HG03135 (cell line): ENCODE data around the gene ZNF8.
"Not testable (repeated sequence)": the region's sequence is repeated elsewhere in the genome, so short reads cannot be mapped to it uniquely, and the experiment has no call there.

Source experiments
- ATAC-seq: cut with Tn5 transposase; IDR thresholded peaks from one replicate; pipeline ENCODE4 v1.9.1; 2021; ENCODE audit warnings: mild to moderate bottlenecking, moderate library complexity; ENCODE audit not compliant: unreplicated experiment

Gene ZNF8

DNA sequence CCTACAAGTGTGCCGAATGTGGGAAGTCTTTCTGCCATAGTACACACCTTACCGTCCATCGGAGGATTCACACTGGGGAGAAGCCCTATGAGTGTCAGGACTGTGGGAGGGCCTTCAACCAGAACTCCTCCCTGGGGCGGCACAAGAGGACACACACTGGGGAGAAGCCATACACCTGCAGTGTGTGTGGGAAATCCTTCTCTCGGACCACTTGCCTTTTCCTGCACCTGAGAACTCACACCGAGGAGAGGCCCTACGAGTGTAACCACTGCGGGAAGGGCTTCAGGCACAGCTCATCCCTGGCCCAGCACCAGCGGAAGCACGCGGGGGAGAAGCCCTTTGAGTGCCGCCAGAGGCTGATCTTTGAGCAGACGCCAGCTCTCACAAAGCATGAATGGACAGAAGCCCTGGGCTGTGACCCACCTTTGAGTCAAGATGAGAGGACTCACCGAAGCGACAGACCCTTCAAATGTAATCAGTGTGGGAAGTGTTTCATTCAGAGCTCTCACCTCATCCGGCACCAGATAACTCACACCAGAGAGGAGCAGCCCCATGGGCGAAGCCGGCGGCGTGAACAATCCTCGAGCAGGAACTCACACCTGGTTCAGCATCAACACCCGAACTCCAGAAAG is 16.1 kb downstream of the ZNF8 start:
- no peak for ATAC-seq

DNA sequence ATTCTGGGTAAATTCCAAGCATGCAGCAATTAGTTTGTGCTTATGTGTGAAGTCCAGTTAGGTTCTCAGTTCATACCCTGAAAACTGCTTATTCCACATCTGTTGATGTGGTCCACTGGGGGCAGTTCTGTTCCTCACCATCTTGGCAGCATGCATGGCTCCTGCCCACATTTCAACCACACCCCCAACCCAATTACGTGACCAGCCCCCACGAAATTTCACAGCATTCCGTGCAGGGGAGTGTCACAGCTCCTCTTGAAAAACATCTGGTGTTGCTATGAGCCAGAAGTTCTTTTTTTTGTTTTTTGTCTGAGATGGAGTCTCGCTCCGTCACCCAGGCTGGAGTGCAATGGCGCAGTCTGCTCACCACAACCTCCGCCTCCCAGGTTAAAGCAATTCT is 17.3 kb downstream of the ZNF8 start:
- ATAC-seq, result no peak

DNA sequence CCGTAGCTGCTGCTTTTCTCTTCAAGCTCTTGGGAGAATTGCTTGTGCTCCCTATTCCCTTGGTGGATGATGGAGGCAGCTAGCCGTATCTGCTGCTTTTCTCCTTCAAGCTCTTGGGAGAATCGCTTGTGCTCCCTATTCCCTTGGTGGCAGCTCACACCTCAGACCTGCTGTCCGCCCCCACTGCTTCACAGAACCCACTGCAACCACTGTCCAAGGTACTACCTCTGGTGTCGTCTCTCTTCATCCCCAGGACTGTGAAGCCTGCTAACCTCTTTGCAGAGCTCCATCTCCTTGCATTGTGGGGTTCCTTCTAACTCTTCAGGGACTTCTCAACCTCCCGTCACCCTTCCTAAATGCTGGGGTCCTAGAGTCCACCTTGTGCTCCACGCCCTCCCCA is 21.9 kb downstream of the ZNF8 start:
- ATAC-seq, result no peak

DNA sequence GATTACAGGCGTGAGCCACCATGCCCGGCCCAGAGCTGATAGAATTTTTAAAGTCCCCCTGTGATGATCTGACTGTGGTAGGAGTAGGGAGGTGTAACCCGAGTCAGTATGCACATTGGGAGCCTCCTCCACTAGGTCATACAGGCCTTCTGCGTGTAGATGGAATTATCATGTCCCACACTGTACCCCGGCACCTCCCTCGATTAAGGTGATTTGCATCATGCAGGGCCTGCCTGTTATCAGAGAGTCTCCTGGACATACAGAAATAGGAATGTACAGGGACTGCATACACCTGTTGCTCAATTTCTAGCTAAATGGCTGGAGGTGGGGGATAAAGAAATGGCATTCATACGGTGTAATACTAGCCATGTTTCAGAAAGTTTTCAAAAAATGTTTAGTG is 25.5 kb downstream of the ZNF8 start:
- ATAC-seq, result no peak

DNA sequence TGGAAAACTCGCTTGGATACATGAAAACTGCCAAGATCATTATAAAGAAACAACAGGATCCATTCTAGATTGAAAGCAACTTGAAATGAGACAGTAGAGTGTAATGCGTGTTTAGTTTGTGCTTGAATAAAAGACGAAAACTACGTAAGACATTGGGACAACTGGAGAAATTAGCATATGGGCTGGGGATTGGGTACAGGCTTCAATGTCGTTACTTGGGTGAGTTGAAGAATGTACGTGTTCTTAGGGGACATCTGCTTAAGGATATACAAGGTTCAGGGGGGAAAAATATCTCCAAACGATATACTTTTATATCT is 26.0 kb downstream of the ZNF8 start:
- ATAC-seq, result no peak

DNA sequence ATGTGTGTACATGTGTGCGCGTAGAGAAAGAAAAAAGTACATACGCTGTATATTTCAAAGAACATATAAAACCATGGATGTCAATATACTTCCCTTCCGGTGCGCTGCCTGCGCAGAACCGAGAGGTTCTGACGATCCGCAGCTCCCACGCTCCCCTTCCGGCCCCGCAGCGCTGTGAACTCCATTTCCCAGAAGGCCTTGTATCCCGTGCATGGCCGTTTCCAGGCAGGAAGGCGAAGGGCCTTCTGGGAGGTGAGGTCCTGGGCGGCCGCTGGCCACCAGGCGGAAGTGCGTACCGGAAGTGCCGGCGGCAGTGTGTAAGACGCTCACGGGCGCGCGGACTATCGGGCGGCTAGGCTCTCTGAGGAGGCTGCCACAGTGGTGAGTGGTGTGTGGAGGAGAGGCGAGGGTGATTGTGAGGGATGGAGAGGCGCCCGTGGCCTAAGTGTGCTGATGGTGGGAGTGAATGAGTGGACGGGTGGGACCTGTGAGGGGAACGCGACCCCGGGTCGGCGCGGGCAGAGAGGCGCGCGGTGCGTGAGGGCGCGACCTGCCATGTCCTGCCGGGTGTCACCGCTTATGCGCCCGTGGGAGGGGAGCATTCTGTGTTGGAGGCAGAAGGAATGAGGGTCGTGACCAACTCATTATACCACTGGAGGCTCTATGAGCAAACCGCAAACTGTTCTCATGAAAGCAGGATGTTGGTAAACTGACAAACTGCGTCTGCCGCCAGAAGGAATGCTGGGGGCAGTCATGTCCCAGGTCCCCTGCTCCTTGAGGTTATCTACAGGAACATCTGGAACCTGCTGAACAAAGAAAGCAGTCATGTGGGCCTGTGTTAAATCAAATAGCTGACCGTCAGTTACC is 26.5 kb downstream of the ZNF8 start, which contains the start of gene ERVK3-1:
Gene ERVK3-1, plus strand, starts transcription at position 313 of the 867 bp plus-strand sequence. CDS start 6,792 bp downstream, outside the sequence.
- peak; percentile 97 for ATAC-seq

DNA sequence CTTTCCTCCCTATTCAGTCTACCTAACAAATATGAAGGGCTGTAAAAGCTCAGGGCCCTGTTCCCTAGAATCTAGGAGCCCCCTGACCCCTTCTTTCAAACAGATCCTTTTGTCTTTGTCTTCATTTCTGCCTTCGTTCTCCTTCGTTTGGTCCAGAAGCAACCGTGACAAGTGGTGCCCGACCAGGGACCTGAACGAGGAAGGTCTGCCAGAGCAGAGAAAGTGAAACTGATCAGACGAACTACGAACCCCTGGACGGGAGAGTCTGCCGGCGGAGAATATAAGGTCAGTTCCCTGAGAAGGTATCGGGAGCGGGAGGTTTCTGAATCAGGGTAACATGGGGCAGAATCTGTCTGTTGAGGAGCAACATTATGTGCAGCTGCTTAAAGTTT is 27.2 kb downstream of the ZNF8 start:
- no peak for ATAC-seq

DNA sequence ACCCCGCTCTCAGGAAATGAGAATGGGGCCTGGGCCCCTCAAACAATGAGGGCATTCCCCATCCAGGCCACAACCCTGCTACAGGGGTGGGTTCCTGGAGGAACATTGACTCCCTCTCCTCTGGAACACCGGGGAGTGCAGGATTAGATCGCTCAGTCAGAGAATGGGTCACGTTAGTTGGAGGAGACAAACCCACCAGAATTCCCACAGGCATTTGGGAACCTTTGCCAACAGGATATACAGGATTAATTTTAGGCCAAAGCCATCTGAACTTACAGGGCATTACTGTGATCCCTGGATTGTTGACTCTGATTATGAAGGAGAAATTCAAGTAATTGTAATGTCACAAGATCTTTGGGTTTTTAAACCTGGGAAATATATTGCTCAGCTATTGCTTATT is 29.0 kb downstream of the ZNF8 start:
- ATAC-seq, result no peak

DNA sequence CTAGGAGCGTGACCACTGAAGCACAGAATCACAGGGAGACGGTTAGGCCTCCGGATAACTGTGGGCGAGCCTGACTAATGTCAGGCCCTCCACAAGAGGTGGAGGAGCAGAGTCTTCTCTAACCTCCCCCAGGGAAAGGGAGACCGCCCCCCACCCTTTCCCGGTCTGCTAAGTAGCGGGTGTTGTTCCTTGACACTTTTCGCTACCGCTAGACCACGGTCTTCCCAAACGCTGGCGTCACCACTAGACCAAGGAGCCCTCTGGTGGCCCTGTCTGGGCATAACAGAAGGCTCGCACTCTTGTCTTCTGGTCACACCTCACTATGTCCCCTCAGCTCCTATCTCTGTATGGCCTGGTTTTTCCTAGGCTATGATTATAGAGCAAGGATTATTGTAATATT is 31.9 kb downstream of the ZNF8 start:
- not testable (repeated sequence) for ATAC-seq

DNA sequence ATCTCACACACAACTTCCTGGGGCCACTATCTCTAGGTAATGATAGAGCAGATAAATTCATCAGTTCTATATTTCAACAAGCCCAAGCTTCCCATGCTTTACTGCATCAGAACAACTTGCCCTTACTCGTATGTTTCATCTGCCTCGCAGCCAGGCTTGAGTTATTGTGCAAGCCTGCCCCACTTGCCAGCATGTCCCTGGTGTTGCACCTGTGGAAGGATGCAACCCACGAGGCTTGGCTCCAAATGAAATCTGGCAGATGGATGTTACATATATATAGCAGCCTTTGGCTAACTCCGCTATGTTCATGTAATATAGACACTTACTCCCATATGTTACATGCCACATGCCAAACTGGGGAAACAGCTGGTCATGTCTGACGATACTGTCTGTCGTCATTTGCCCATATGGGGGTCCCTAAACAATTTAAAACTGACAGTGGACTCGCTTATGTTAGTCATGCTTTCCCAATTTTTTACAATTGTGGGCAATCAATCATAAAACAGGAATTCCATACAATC is 32.6 kb downstream of the ZNF8 start:
- no peak for ATAC-seq

DNA sequence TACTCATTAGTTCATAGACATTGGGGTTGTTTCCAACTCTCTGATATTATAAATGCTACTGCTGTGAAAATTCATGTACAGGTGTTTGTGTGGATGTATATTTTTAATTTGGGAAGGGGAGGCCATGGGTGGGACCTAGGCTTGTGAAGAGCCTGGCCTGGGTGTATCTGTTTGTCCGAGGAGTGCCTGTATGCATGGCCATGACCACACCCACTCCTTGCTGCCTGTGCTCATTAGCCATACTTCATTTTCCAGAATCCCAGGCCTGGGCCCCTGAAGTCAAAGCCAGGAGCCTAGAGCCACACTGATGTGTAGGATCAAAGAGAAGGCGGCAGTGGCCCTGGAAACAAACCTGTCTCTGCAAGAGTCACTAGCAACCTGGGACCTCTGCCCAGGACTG is 36.8 kb downstream of the ZNF8 start:
- no peak for ATAC-seq

DNA sequence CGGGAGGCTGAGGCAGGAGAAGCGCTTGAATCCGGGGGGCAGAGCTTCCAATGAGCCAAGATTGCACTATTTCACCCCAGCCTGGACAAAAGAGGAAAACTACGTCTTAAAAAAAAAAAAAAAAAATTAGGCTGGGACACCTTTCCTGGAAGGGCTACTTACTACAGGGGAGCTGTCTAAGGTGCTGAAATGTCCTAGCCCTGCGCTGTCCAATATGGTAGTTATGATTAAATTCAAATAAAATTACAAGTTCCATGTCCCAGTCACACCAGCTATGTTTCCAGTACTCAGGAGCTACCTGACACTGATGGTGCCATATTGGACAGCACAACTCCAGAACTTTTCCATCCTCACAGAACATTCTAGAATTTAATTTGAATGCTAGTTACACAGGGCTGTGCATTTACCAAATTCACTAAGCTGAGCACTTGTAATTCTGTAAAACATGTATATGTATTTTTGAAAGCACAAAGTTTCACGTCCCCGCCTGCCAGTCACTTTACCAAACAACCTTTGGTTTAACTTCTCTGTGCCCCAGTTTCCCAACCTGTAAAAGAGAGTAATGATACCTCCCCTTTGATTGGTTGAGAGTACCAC is 38.8 kb downstream of the ZNF8 start:
- ATAC-seq, result no peak

DNA sequence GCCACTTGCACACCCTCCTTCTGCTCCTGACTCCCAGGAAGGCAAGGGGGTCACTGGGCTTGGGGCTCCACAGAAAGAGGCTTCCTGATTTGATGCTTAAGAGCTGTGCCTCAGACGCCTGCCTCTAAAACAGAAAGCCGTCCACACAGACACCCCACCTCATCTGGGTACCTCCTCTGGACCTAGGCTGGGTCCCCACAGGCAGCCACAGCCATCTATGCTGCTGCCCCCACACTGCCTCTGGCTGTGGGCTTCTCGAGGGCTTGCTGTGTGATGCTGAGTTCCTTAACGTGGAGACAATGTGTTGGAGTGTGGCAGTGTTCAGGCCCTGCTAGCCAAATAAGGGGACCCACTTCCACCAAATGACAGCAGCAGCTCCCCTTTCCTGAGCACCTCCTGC is 39.5 kb downstream of the ZNF8 start:
- no peak for ATAC-seq

DNA sequence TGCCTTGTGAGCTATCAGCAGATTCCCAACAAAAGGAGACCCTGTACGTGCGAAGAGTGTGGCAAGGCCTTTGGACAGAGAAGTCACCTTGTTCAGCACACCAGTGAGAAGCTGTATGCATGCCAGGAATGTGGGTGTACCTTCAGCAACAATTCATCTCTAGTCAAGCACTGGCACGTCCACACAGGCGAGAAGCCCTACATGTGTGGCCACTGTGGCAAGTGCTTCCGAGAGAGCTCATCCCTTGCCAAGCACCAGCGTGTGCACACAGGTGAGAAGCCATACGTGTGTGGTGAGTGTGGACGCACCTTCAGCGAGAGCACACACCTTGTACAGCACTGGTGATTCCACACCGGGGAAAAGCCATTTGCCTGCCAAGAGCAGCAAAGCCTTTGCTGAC is 40.5 kb downstream of the ZNF8 start:
- ATAC-seq, result no peak

DNA sequence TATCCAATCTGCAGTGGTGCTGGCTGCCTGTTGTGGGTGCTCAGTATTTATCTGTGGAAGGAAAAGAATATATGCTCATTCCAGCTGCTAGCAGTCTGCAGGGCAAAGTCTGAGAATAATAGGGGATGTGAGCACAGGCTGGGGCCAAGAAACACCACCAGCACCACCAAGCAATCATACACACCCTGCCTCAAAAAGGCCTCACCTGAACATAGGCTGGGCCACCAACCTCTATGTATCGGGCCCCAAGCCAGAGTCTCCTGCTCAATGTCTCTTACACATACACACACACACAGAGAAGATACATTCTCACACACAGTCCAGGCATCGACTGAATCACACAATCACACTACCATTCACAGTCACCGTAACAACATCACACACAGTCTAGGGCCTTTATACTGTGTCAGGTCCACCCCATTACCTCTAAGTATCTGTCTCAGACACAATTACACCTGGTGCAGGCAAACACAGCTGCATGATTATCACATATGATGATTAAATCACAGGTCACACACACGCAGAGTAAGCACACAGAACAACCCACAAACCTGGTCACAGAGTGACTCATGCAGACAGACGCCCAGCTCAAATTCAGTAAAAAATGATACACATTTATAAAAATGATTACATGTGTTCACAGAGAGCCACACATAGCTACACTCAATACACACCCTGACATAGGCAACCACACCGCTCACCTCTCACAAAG is 46.7 kb downstream of the ZNF8 start:
- ATAC-seq, result no peak

DNA sequence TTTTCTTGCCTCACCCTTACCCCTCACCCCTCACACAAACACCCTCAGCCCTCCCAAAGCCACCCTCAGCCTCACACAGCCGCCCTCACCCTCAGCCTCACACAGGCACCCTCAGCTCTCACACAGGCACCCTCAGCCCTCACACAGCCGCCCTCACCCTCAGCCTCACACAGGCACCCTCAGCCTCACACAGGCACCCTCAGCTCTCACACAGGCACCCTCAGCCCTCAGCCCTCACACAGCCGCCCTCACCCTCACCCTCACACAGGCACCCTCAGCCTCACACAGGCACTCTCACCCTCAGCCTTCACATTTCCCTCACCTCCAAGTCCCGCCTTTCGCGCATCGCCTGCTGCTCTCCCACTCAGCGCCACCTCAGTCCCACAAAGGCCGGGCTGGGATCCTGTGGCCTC is 47.8 kb downstream of the ZNF8 start:
- no peak for ATAC-seq

DNA sequence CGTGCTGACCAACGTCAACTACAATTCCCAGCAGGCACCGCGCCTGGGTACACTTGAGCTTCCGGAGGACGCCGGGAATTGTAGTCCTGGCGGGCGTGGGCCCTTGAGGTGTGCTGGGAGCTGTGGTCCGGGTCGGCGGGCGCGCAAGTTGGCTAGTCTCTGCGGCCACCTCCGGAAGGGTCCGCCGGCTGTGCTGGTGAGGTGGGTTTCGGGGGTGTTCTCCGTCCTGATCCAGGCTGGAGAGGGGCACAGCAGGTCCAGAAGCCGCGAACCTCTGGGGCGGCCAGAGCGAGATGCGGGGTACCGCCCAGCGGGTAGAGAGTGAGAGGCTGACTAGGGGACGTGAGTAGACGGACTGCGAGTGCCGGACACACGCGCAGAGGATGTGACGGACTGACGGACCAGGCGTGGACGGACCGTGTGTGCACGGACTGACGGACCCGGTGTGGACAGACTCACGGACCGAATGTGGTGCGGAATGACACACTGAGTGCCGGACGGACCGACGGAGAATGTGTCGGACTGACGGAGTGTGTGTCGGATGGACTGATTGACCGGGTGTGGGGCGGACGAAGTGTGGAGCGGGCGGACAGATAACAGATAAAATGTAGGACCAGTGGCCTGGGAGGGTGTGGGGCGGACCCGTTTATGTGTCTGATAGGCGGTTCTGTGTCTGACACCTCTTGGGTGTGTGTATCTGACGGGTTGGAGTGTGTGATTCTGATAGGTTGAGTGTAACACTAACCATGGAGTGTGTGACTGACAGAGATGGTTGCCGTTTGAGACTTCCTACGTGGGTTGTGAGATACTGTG is 48.4 kb downstream of the ZNF8 start, which contains the start of gene ZSCAN22:
Gene ZSCAN22, plus strand, starts transcription at position 81 of the 813 bp plus-strand sequence. CDS start 7,809 bp downstream, outside the sequence.
- peak; percentile 87 for ATAC-seq

DNA sequence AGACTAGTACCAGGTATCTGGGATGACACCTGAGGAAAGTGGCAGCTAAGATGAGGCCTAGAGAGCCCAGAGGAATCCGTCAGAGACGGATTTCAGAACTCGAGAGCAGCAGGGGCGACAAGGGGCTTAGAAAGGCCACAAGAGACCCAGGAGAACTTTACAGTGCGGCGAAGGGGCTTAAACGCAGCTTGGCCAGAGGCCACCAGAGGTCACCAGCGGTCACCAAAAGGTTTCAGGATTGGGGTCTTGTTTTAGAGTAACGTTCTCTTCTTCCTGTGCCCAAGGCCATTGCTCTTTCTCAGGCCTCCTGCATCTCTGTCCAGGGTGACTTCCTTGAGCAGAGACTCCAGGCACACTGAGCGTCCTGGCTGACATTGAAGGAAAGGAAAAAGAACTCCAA is 50.2 kb downstream of the ZNF8 start:
- ATAC-seq, result no peak

DNA sequence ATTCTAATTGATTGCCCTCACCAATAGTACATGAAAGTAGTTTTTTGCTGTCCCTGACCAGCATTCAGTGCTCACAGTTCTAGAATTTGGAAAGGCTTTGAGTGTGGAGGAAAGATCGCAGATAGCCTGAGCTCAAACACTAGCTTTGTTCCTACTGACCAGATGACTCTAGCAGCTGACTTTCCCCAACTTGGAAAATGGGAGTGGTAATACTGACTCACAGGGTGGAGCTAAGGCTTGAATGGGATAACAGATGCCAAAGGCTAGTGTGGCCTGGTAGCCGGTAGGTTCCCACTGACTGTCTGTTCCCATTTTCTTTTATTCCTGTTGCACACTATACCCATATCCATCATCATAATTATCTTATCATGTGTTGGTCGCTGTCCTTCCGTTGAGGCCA is 51.7 kb downstream of the ZNF8 start:
- no peak for ATAC-seq

DNA sequence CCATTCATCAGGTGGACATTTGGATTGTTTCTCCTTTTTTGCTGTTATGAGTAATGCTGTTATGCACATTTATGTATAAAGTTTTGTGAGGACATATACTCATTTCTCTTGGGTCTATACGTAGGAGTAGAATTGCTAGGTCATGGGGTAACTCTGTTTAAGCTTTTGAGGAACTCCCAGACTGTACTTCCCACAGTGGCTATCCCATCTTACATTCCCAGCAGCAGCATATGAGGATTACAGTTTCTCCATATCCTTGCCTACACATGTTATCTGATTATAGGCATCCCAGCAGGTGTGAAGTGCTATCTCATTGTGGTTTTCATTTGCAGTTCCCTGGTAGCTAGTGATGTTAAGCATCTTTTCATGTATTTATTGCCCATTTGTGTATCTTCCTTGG is 53.9 kb downstream of the ZNF8 start:
- no peak for ATAC-seq
